Muscle of leg (tissue), 11 donors: ENCODE results near the gene ZNF618. TPM values are rescaled to one million over a fixed set of nuclear protein-coding genes. Genes with fewer than 3 reads are reported as not detected.

Source experiments
- DNase-seq: peaks from one replicate; pipeline ENCODE4 v3.0.0; 2013
- H3K27ac ChIP-seq: one replicate; pipeline ENCODE4 v1.5.1; 2013; ENCODE audit warnings: mild to moderate bottlenecking, low read length, control low read depth
- H3K27me3 ChIP-seq: one replicate; pipeline ENCODE4 v1.6.1; 2013; ENCODE audit warnings: low read length; ENCODE audit not compliant: control insufficient read depth, insufficient read depth
- H3K36me3 ChIP-seq: one replicate; pipeline ENCODE4 v1.6.1; 2013; ENCODE audit warnings: low read length; ENCODE audit not compliant: control insufficient read depth, insufficient read depth
- H3K4me1 ChIP-seq: one replicate; pipeline ENCODE4 v1.6.1; 2013; ENCODE audit warnings: low read length; ENCODE audit not compliant: control insufficient read depth, insufficient read depth
- H3K4me3 ChIP-seq: one replicate; pipeline ENCODE4 v1.5.1; 2013; ENCODE audit warnings: low read length, control low read depth
- H3K9me3 ChIP-seq: replicated peaks from 2 replicates; pipeline ENCODE4 v1.6.1; 2013; ENCODE audit warnings: low read depth, low read length; ENCODE audit not compliant: control insufficient read depth
- WGBS: methylation state at CpG from one replicate; pipeline ENCODE4 v1.1.5; 2013; ENCODE audit warnings: missing lambda C conversion rate; ENCODE audit not compliant: insufficient coverage; 5-methylcytosine and 5-hydroxymethylcytosine counted together
- polyA plus RNA-seq, 8 donors: library from polyadenylated mRNA; unstranded; fragments of 120-200 nt; gene quantifications; one replicate each; pipeline versions ENCODE4 v1.2.1 to v1.2.3, GENCODE V29; 2013; ENCODE audit warnings: inconsistent platforms in 1 of 8, low replicate concordance in 1 of 8; ENCODE audit not compliant: insufficient read length in 8 of 8, insufficient read depth in 1 of 8
- total RNA-seq: library from RNA; stranded (reverse); fragments of 120-200 nt; gene quantifications from one replicate; pipeline ENCODE4 v1.2.4, GENCODE V29; 2013

Gene ZNF618
- total and polyA plus RNA-seq, 9 donors = 6.4 to 21.8 (median 16.1) TPM

DNA sequence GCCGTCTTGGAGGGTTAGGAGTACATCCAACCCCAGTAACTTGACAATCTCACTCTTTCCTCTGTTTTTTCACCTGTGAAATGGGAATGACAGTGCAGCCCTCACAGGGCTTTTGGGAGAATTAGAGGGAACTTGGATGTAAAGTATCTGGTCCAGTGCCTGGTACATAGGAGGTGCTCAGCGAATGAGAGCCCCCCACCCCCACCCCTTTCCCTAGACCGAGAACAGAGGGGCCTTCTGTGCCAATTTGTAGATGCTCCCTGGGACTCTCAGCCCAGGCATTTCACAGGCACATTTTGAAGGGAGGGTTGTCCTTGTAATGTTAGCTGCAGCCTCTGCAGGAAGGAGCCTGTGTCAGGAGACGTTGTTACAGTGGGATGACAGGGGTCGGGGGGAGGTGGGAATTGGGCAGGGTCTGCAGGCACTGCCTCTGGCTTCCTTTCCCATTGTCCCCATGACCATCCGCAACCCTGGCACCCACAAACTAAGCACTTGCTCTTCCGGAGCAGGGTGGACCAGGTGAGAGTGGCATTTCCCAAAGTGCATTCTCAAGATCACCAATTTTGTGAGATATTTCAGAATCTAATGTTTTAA lies 155.0 kb downstream of the ZNF618 start:
- no peaks in the 10 kb centered on the region for H3K9me3 ChIP-seq
- H3K4me3 ChIP-seq = no peak overlapping the region
- no peak for DNase-seq
- H3K27ac ChIP-seq = no peak overlapping the region
- peaks cover 25% of the 10 kb centered on the region for H3K4me1 ChIP-seq
- H3K36me3 ChIP-seq = peaks cover 63% of the 10 kb centered on the region
- WGBS = no CpG with 5 or more reads among the region's 7 CpGs
- no peaks in the 10 kb centered on the region for H3K27me3 ChIP-seq

DNA sequence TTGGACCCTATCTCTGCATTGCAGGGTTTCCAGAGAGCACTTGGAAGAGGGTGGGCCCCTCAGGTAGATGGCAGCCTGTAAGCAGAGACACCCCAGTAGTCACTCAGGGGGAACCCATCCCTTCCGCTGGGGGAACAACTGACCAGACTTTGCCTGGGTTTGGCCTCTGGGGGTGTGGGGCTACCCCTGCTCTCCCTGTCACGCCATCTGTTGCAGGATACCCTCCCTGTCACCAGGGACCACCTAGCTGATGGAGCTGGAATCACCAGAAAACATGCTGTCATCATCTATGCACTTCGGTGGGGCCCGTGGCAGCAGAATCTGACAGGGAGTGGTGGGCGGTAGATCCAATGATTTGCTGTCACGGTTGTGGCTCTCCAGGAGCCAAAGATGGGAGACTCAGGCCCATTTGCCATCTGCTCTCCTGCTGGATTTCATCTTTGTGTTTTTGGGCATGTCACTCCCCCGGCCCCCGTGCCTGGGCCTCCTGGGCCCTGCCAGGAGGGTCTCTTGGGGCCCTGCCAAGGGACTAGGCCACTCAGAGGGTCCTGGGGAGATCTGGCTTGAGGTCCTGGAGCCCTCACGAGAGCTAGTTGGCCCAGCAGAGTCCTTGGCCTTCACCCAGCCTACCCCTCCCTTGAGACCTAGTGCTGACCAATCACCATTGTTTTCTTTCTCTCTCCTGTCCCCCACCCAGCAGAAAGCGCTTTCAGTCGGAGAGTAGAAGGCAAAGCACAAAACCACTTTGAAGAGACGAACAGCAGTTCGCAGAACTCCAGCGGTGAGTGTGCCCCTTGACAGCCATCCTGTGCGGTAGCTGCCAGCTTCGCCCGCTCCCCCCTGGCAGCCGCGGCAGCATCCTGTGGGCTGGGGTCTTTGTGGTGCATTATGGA lies 156.1 kb downstream of the ZNF618 start:
- WGBS = 73% methylated on average over 14 of the region's 19 CpGs
- no peak overlapping the region for H3K27ac ChIP-seq
- H3K4me1 ChIP-seq = peaks cover 18% of the 10 kb centered on the region
- no peaks in the 10 kb centered on the region for H3K27me3 ChIP-seq
- no peak overlapping the region for H3K4me3 ChIP-seq
- H3K9me3 ChIP-seq = no peaks in the 10 kb centered on the region
- no peak for DNase-seq
- peaks cover 66% of the 10 kb centered on the region for H3K36me3 ChIP-seq

DNA sequence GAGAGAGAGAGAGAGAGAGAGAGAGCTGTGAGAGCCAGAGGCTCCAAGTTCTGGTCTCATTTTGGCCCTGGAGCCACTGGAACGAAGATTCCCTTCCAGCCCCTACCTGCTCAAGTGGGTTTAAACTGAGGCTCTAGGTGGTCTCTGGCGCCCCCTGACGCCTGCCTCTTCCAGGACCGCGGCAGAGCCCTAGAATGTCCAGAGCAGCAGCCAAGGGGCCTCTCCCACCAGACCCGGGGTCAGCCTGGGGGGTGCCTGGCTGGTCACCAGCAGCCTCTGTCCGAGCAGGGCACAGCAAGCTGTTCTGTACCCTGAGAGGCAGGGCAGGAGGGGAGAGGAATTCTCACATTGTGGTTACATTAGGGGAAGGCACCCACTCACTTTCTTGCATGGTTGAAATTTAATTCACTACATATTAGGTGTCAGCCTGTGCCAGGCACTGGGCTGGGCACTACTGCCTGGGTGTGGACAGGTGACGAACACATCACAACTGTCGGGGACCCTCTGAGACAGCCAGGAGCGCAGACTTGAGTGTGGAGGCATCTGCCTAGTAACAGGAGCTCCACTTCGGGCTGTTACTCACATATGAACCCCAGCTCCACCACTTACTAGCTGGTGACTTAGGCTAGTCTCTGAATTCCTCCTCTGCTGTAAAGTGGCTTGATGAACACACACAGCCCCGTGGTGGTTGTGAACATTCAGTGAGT lies 157.4 kb downstream of the ZNF618 start:
- no peaks in the 10 kb centered on the region for H3K27me3 ChIP-seq
- 45% methylated on average over 8 of the region's 12 CpGs for WGBS
- peaks cover 12% of the 10 kb centered on the region for H3K4me1 ChIP-seq
- H3K36me3 ChIP-seq = peaks cover 72% of the 10 kb centered on the region
- no peak overlapping the region for H3K27ac ChIP-seq
- DNase-seq = peak; percentile 60
- no peak overlapping the region for H3K4me3 ChIP-seq
- no peaks in the 10 kb centered on the region for H3K9me3 ChIP-seq

DNA sequence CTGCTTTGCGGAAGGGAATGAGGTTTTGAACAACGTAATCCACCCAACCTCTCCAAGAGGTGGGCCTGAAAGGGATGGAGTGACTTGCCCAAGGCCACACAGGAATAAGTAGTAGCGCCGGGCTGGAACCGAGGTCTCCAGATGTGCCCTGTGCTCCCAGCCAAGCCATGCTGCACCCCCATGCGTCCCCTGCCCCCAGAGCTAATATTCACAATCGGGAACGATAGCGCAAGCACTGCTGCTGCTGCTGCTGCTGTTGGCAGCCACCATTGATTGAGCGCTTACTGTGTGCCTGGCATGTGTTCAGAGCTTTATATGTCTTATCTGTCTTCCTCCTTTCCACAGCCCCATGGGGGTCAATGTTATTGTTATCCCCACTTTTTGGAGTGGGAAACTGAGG lies 158.1 kb downstream of the ZNF618 start:
- H3K27me3 ChIP-seq = no peaks in the 10 kb centered on the region
- WGBS = 86% methylated on average over 7 of the region's 10 CpGs
- peaks cover 12% of the 10 kb centered on the region for H3K4me1 ChIP-seq
- no peak for DNase-seq
- no peak overlapping the region for H3K27ac ChIP-seq
- no peaks in the 10 kb centered on the region for H3K9me3 ChIP-seq
- peaks cover 71% of the 10 kb centered on the region for H3K36me3 ChIP-seq
- H3K4me3 ChIP-seq = no peak overlapping the region

DNA sequence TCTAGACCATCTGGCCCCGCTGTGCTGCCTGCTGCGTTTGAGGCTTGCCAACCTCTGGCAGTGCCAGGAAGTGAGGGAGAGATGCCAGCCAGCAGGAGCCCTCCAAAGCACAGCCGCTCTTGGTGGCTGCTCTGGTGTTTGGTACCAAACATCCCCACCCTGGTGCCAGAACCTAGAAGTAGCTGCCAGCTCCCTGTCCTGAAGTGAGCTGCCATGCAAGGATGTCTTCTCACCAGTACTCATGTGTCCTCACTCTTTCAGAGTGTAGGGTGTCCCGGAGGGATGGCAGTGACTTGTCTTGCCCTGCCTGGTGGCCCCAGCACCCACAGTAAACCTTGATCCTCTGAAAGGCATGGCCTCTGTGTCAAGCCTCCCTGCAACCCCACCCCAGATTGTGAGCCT lies 158.6 kb downstream of the ZNF618 start:
- H3K4me1 ChIP-seq = peaks cover 12% of the 10 kb centered on the region
- H3K27me3 ChIP-seq = no peaks in the 10 kb centered on the region

DNA sequence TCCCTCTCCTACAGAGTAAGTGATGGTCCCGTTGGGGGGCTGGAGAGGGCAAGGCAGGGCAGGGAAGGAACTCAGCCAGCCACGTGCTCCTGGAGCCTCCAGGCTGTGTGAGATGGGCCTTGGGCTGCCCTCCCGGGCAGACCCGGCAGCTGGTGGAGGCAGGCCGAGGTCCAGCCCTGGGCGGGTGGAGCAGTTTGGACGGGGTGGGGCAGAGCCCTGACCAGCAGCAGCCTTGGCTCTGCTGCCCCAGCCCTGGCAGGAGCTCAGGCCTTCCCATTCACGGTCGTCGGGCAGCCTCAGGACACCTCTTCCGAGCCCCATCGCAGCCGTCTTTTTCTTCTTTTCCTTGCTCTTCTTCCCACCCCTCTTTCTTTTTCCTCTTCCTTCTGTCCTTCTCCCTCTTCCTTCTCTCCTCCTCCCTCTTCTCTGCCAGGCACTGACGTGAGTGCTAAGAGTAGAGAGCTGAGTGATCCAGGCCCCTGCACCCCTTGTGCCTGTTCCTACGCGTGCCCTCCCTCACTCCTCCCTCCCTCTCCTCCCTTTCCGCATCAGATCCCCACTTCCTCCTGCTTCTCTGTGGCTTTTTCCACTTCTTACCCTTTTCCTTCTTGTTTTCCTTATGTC lies 159.2 kb downstream of the ZNF618 start:
- WGBS = 69% methylated on average over 12 of the region's 17 CpGs
- DNase-seq = peak; percentile 50
- Histone ChIP-seq H3K4me3 (no peak overlapping the region), H3K9me3 (no peaks in the 10 kb centered on the region), H3K36me3 (peaks cover 68% of the 10 kb centered on the region), H3K27me3 (no peaks in the 10 kb centered on the region), H3K27ac (no peak overlapping the region), H3K4me1 (peaks cover 12% of the 10 kb centered on the region)

More for the DNA sequence above, 158.6 kb downstream of the ZNF618 start:
- Histone ChIP-seq H3K36me3 (peaks cover 71% of the 10 kb centered on the region), H3K9me3 (no peaks in the 10 kb centered on the region), H3K27ac (no peak overlapping the region), H3K4me3 (no peak overlapping the region)
- DNase-seq = peak; percentile 40
- 71% methylated on average over 4 of the region's 4 CpGs for WGBS

DNA sequence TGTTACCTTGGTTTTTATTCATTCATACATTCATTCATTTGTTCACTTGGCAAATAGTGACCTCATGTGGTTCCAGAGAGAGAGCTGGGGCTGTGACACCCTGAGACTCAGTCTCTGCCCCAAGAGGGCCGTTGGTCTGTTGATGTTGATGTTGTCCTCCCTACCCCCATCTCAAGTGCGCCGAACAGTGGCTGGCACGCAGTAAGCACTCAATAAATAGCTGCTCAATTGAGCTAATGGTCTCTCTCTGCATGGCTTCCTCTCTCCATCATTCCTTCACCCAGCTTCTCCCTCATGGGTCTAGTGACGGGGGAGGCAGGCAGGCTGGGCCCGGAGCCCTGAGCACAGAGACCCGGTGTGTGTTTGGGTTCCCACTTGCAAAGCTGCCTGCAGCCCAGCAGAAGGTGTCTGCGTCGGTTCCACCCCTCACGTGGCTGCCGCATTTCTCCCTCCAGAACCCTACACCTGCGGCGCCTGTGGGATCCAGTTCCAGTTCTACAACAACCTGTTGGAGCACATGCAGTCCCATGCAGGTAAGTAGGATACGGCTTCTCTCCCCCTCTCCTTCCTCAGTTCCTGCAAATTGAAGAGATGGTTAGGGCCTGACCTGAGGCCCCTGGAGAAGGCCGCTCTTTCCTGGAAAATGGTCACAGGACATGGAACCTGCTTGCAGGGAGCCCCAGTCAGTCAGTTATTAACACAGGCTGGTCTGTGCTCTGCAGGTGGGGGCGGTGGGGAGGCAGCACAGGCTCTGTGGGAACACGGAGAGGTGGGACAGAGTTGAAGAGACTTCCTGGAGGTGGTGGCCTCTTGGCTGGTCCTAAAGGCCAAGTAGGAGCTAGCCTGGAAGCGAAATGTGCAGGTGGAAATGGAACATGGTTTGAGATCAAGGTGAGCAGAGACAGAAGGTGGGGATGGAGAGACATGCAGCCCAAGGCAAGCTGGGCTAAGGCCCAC lies 160.0 kb downstream of the ZNF618 start:
- no peak overlapping the region for H3K27ac ChIP-seq
- H3K4me1 ChIP-seq = peaks cover 12% of the 10 kb centered on the region
- no peak overlapping the region for H3K4me3 ChIP-seq
- no peaks in the 10 kb centered on the region for H3K9me3 ChIP-seq
- H3K27me3 ChIP-seq = no peaks in the 10 kb centered on the region
- WGBS = 98% methylated on average over 11 of the region's 18 CpGs
- H3K36me3 ChIP-seq = peaks cover 63% of the 10 kb centered on the region
- DNase-seq = no peak

DNA sequence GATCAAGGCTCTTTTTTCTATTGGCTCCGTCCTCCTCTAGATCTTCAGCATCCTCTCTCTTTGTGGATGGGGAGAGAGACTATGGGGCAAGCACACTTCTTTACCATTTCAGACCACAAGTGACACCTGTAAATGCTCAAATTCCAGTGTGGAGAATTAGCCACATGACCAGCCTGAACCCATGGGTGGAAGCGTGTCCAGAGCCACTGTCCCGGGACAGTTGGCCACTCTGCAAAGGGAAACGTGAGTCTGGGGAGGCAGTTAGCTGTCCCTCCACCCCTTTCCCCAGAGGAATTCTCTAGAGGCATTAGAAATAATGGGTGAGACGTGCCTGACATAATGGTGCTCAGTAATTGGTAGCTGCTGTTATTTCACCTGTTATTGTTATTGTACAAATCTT lies 161.1 kb downstream of the ZNF618 start:
- no peaks in the 10 kb centered on the region for H3K9me3 ChIP-seq
- WGBS = 81% methylated on average over 3 of the region's 5 CpGs
- no peak for DNase-seq

DNA sequence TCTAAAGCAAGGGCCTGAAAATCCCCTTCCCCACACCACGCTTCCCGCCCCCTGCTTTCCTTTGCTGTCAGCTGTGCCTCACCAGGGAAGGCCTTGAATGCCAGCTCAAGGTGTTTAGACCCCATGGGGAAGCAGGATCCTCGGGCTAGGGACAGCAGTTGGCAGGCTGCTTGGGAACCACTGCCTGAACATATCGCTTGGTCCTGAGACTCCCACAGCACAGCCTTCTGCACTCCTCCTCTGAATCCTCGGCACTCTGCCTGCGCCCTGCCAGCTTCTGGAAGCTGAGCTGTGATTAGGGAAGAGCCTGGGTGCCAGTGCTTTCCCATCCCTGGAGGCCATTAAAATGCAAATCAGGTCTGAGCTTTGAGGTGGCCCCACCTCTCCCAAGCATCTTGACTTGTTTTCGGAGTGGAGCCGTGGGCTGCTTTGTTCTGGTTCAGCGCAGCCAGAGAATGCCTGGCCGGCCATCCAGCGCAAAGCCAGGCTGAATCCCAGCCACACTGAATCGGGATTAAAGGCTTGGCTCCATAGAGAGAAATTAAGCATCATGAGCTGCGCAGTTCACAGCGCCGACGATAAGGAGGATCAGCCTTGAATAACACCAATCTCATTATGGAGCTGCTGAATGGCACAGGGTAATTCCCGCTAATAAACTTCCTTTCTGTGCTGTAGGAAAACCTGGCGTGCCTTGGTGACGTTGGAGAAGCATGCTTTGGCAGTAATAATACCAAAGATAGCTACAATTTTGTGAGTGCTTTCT lies 162.0 kb downstream of the ZNF618 start:
- no peak for DNase-seq
- Histone ChIP-seq H3K36me3 (peaks cover 54% of the 10 kb centered on the region), H3K4me1 (peaks cover 7% of the 10 kb centered on the region), H3K27ac (no peak overlapping the region), H3K27me3 (no peaks in the 10 kb centered on the region), H3K4me3 (no peak overlapping the region), H3K9me3 (no peaks in the 10 kb centered on the region)
- 56% methylated on average over 17 of the region's 19 CpGs for WGBS

More for the DNA sequence above, 161.1 kb downstream of the ZNF618 start:
- peaks cover 9% of the 10 kb centered on the region for H3K4me1 ChIP-seq
- peaks cover 62% of the 10 kb centered on the region for H3K36me3 ChIP-seq
- no peaks in the 10 kb centered on the region for H3K27me3 ChIP-seq
- H3K4me3 ChIP-seq = no peak overlapping the region
- no peak overlapping the region for H3K27ac ChIP-seq
